Measurements from ENCODE around the gene SPATA31D4. TPM values are rescaled to one million over a fixed set of nuclear protein-coding genes. Genes with fewer than 3 reads are reported as not detected.

The SPATA31D4 gene
- total RNA-seq, 1 donor from 2014 or later: not detected

Other genes starting within 250 kb of the SPATA31D4 start
- 88.7 to 97.9 TPM (median 90.7 TPM) in 3 replicates for gene TLE1, start 238.9 kb upstream of the SPATA31D4 start, total RNA-seq
- not detected in 3 replicates for gene SPATA31D3, start 15.1 kb downstream of the SPATA31D4 start, total RNA-seq
- not detected in 3 replicates for gene SPATA31D1, start 60.3 kb downstream of the SPATA31D4 start, total RNA-seq